Stimulated activated CD8-positive, alpha-beta memory T cell treated with anti-CD3 and anti-CD28 coated beads, Interleukin-12 subunit alpha, Interleukin-12 subunit beta, amount 100 ng/mL, for 24 hours (primary cell): ENCODE data around the gene PRR20G.

Source experiments
- DNase-seq: peaks from one replicate; pipeline ENCODE4 v3.0.0-alpha.2; 2020; ENCODE audit errors: extremely low read depth

Gene PRR20G

GRCh38 chr3:127263586-127264231 is 24.1 kb downstream of the PRR20G start:
- DNase-seq, result no peak

DNA sequence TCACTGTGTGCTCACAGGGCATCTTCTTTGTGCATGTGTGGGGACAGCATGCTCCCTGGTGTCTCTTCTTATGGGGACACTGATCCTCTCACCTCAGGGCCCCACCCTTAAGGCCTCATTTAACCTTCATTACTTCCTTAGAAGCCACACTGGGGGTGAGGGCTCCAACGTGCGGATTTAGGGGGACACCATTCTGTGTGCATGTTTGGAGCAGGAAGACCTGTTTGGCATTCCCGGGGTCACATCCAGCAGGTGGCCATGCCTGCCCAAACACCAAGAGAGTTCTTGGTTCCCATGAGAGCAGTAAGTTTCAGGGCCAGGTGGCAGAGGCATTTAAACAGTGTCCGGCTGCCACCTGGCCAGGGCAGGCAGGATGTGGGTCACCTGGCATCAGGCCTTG is 24.8 kb downstream of the PRR20G start:
- DNase-seq, result no peak

GRCh38 chr3:127262533-127262932 is 25.3 kb downstream of the PRR20G start:
- DNase-seq, result no peak

GRCh38 chr3:127261925-127262324 is 25.9 kb downstream of the PRR20G start:
- DNase-seq, result no peak

- no peak for DNase-seq
Observed at GRCh38 chr3:127260826-127261555, 26.9 kb downstream of the PRR20G start.

- no peak for DNase-seq
Observed at GRCh38 chr3:127260416-127260815, 27.4 kb downstream of the PRR20G start.

DNA sequence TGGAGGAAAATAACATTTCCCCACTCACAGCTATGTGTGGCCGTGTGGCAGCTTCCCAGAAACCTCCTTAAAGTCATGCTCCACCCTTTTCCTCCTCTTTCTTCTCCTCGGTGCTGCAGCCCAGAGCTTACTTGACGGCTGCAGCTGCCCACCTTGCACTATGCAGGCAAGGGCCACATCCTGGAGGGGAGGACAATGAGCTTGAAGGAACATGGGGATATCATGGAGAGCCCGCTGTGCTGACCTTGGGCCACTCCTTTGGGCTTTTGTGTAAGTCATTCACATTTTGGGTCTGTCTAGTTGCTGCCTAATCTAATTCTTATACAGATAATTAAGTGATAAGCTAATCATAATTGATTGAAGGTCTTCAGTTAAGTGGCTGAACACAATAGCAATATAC is 28.0 kb downstream of the PRR20G start:
- no peak for DNase-seq

- DNase-seq, result no peak
Observed at GRCh38 chr3:127258733-127259132, 29.1 kb downstream of the PRR20G start.

GRCh38 chr3:127257351-127257750 is 30.5 kb downstream of the PRR20G start:
- no peak for DNase-seq

GRCh38 chr3:127256733-127257271 is 31.0 kb downstream of the PRR20G start:
- DNase-seq, result no peak

- DNase-seq, result no peak
Observed at GRCh38 chr3:127256138-127256537, 31.7 kb downstream of the PRR20G start.

DNA sequence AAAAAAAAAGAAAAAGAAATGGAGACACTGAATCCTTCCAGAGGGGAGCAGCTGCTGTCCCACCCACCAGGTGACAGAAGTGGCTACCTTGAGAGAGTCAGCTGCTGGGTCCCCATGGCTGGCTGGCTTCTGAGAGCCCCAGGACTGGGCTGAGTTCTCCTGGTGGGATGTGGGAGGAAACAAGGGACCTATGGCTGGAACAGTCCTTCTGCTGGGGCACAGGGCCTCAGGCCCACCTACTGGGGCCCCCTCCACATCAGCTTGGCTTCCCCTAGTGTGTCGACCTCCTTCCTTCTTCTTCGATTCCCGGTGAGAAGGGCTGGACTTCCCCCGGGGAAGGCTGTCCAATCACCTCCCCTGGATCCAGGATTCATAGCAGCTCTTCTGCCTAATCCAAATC is 32.3 kb downstream of the PRR20G start:
- DNase-seq, result no peak

GRCh38 chr3:127254730-127255129 is 33.1 kb downstream of the PRR20G start:
- no peak for DNase-seq

DNA sequence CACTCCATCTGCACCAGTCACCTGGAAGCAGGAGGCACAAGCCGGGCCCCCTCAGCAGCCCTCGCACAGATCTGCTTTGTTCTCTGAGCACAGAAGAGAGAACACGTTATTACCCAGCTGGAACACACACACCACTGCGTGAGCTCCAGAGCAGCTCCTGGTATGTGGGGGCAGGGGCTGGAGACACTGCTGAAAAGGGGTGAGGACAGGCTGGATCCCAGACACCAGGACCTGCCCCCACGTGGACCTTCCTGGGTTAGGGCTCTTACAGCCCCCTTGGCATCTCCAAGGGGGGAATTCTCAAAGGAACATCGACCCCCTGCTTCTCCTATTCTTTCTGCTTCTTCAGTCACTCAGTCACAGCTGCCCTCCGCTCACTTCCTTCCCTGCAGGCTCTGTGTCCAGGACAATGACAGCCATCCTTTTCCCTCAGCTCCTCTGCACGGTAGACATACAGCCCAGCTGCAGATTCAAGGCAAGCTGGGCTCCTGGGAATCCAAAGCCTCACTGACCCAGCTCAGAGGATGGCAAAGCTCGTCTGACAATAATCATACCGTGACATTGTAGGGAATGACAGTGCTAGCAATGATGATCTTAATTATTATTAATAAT is 33.7 kb downstream of the PRR20G start:
- no peak for DNase-seq

- DNase-seq, result no peak
Observed at GRCh38 chr3:127253491-127253890, 34.4 kb downstream of the PRR20G start.

- DNase-seq, result no peak
Observed at GRCh38 chr3:127252446-127252845, 35.4 kb downstream of the PRR20G start.

DNA sequence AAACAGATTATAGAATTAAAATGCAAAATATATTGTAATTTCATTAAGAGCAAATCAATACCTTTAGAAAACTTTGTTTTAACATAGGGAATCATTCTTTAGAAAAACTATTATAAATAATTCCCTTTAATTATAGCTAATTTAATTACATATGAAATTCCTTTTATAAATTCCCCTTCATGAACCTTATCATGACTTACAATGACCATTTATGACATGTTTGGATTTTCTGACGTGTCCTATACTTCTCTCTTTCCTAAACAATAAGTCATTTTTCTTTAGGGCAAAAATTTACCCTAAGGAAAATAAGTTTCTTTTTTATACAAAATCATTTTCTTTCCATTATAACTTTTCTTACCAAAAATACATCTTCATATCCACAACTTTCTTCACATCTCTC is 37.8 kb downstream of the PRR20G start:
- no peak for DNase-seq

- DNase-seq, result no peak
Observed at GRCh38 chr3:127247292-127247691, 40.6 kb downstream of the PRR20G start.

- DNase-seq, result no peak
Observed at GRCh38 chr3:127238602-127239001, 49.2 kb downstream of the PRR20G start.

DNA sequence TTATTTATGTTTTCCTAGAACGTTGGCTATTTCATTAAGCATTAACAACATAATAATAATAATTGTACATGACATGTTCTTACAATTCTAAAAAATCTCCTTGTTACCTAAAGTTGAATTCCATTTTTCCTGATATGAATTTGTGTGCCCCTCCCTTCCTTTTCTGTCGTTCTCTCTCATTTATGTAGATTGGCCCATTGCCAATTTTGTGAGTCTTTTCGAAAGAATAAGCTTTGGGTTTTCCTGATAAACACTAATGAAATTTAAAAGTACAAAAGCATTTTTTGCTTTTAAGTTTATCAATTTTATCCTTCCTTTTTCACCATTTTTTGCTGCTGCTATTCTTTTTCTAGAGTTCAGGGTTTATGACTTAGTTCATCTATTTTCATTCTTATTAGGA is 50.0 kb downstream of the PRR20G start:
- DNase-seq, result no peak

DNA sequence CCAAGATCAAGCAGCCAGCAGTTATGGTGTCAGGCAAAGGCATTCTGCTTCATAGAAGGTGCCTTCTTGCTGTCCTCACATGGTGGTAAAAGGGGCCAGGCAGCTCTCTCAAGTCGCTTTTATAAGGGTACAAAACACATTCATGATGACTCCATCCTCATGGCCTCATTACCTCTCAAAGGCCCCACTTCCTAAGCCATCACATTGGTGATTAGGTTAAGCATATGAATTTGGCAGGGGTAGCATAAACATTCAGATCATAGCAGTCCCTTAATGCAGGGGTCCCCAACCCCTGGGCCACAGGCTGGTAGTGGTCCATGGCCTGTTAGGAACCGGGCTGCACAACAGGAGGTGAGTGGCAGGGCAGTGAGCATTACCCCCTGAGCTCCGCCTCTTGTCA is 52.1 kb downstream of the PRR20G start:
- no peak for DNase-seq

- no peak for DNase-seq
Observed at GRCh38 chr3:127234778-127235177, 53.1 kb downstream of the PRR20G start.
